GM12878 (cell line): ENCODE measurements around the gene FANK1. TPM values are rescaled to one million over a fixed set of nuclear protein-coding genes. Genes with fewer than 3 reads are reported as not detected.

ENCODE experiments used
- ATAC-seq: fragments of 200-7000 bp; cut with Tn5 transposase; 3 replicates; pipeline ENCODE4 v1.9.1; 2020; ENCODE audit warnings: mild to moderate bottlenecking, moderate library complexity
- BruUV-seq: library from RNA; stranded (reverse); fragments of 400-500 nt; replicated peaks from 2 replicates; lab custom pipeline; 2021; lab: Mats Ljungman, UMichigan
- CTCF ChIA-PET: fragments of 300-600 bp; sonication (Branson Sonifier 250); formaldehyde crosslinking; extraction: SDS; loops from one replicate; lab custom pipeline; 2021; ENCODE audit warnings: inconsistent platforms; lab: Yijun Ruan, JAX
- POLR2A ChIA-PET: fragments of 350-600 bp; formaldehyde crosslinking; extraction: SDS; loops from one replicate; lab custom pipeline; 2021; ENCODE audit warnings: inconsistent platforms; lab: Charles Lee
- RAD21 ChIA-PET: fragments of 300-600 bp; sonication (Branson Sonifier 250); formaldehyde crosslinking; loops from one replicate; lab custom pipeline; 2023; ENCODE audit warnings: antibody characterized with exemption; ENCODE audit not compliant: unreplicated experiment; lab: Charles Lee
- SMC1A ChIA-PET: fragments of 300-600 bp; sonication (Branson Sonifier 250); formaldehyde crosslinking; loops from one replicate; lab custom pipeline; 2023; ENCODE audit not compliant: unreplicated experiment, uncharacterized antibody; lab: Charles Lee
- DNase-seq: peaks from one replicate; pipeline ENCODE4 v3.0.0-alpha.2; 2011; ENCODE audit warnings: low read depth, low spot score
- FAIRE-seq: peaks from 3 replicates; lab custom pipeline; 2011; peaks lifted over from hg19 to GRCh38; lab: Jason Lieb, UNC
- H2AFZ ChIP-seq: 2 replicates; pipeline ENCODE4 v1.6.0; 2011; ENCODE audit warnings: low read depth, low read length, control low read depth; ENCODE audit not compliant: control insufficient read depth
- H3K27ac ChIP-seq: 2 replicates; pipeline ENCODE4 v1.5.1; 2011; ENCODE audit warnings: control low read depth; ENCODE audit not compliant: control insufficient read depth, insufficient read depth
- H3K27me3 ChIP-seq, 2 experiments: replicated peaks in 1 of 2; 2 replicates each; pipeline versions ENCODE4 v1.6.0 to v1.6.1; 2011; ENCODE audit warnings: low read length in 1 of 2; ENCODE audit not compliant: control insufficient read depth in 2 of 2, insufficient read depth in 2 of 2
- H3K36me3 ChIP-seq, 2 experiments: 2 replicates each; pipeline ENCODE4 v1.5.1; 2011; ENCODE audit warnings: low read length in 1 of 2; ENCODE audit not compliant: control insufficient read depth in 2 of 2, insufficient read depth in 2 of 2
- H3K4me1 ChIP-seq: 2 replicates; pipeline ENCODE4 v1.6.1; 2011; ENCODE audit warnings: mild to moderate bottlenecking, low read length, moderate library complexity, mixed read lengths; ENCODE audit not compliant: control insufficient read depth, insufficient read depth
- H3K4me2 ChIP-seq: 2 replicates; pipeline ENCODE4 v1.6.0; 2011; ENCODE audit warnings: control low read depth; ENCODE audit not compliant: control insufficient read depth, insufficient read depth
- H3K4me3 ChIP-seq: fragments of 200-600 bp; sonication (generic); 2 replicates; pipeline ENCODE4 v1.5.1; 2016
- H3K79me2 ChIP-seq: 2 replicates; pipeline ENCODE4 v1.6.0; 2011; ENCODE audit warnings: low read length; ENCODE audit not compliant: control insufficient read depth, insufficient read depth
- H3K9ac ChIP-seq: 2 replicates; pipeline ENCODE4 v1.8.0; 2011; ENCODE audit warnings: low read length, control low read depth, mixed read lengths; ENCODE audit not compliant: control insufficient read depth, insufficient read depth
- H3K9me3 ChIP-seq: replicated peaks from 3 replicates; pipeline ENCODE4 v1.5.1; 2011; ENCODE audit warnings: mild to moderate bottlenecking, low read length; ENCODE audit not compliant: control insufficient read depth, insufficient read depth
- H4K20me1 ChIP-seq: 2 replicates; pipeline ENCODE4 v1.6.0; 2011; ENCODE audit not compliant: control insufficient read depth, insufficient read depth
- IRF4 ChIP-seq: IDR thresholded peaks from 2 replicates; pipeline ENCODE4 v1.6.1; 2011; ENCODE audit warnings: low read depth, low read length
- NBN ChIP-seq: fragments of 450-650 bp; IDR thresholded peaks from 2 replicates; pipeline ENCODE4 v1.6.1; 2016
- NR2C2 ChIP-seq: IDR thresholded peaks from 2 replicates; pipeline ENCODE4 v1.6.1; 2011; ENCODE audit warnings: borderline replicate concordance, low read depth; ENCODE audit not compliant: control insufficient read depth, insufficient read length
- RBBP5 ChIP-seq: fragments of 200-600 bp; sonication (generic); conservative IDR thresholded peaks from 2 replicates; pipeline ENCODE4 v1.6.1; 2016
- RFX5 ChIP-seq: IDR thresholded peaks from 2 replicates; pipeline ENCODE4 v1.6.1; 2011; ENCODE audit warnings: low read depth, low read length, improper control_type of control experiment
- SMAD5 ChIP-seq: IDR thresholded peaks from 2 replicates; pipeline ENCODE4 v1.6.1; 2016; ENCODE audit warnings: antibody characterized with exemption, low read depth
- SMARCA5 ChIP-seq: fragments of 450-650 bp; IDR thresholded peaks from 2 replicates; pipeline ENCODE4 v1.6.1; 2017; ENCODE audit warnings: mild to moderate bottlenecking
- USF1 ChIP-seq: IDR thresholded peaks from 2 replicates; pipeline ENCODE4 v1.6.1; 2011; ENCODE audit warnings: borderline replicate concordance, low read depth, mild to moderate bottlenecking, moderate library complexity, mixed read lengths, low read length; ENCODE audit not compliant: insufficient read depth; ENCODE audit errors: extremely low read length
- USF2 ChIP-seq: IDR thresholded peaks from 2 replicates; pipeline ENCODE4 v1.6.1; 2011; ENCODE audit warnings: low read depth, low read length, improper control_type of control experiment, borderline replicate concordance
- WGBS: methylation state at CpG from one replicate; pipeline ENCODE4 v1.1.6; 2016; ENCODE audit warnings: low lambda C conversion rate; ENCODE audit not compliant: insufficient replicate concordance, insufficient coverage; ENCODE audit errors: missing lambda C conversion rate; 5-methylcytosine and 5-hydroxymethylcytosine counted together
- in situ Hi-C: fragments of 300-500 bp; cut with MboI; formaldehyde crosslinking; loops from 9 replicates; pipeline ENCODE4 v1.14.3; 2018; ENCODE audit warnings: mixed read lengths
- intact Hi-C: fragments of 100-400 bp; cut with micrococcal nuclease; formaldehyde crosslinking; loops from one replicate; pipeline ENCODE4 v1.14.2; 2022; ENCODE audit not compliant: unreplicated experiment
- polyA plus RNA-seq, 11 experiments: library from polyadenylated mRNA; depleted of rRNA in 4 of 11; unstranded in 6 of 11; stranded (reverse) in 5 of 11; fragments of >200 nt; fragmentation: Nextera tagmentation in 4 of 11; fragmentation: Illumina TruSeq in 1 of 11; extraction: Ambion mirVana in 4 of 11; extraction: Trizol in 1 of 11; gene quantifications; 1 replicate in 1 of 11; 2 replicates in 10 of 11; pipeline versions ENCODE4 v1.2.1 to v1.2.3, GENCODE V29; 2011 to 2016; ENCODE audit warnings: inconsistent platforms in 2 of 11, missing spikeins in 2 of 11, low read depth in 1 of 11
- small RNA-seq: library from RNA; depleted of rRNA; stranded (forward); fragments of <200 nt; gene quantifications from one replicate; pipeline ENCODE3, GENCODE V24; 2014
- total RNA-seq, 4 experiments: library from RNA; depleted of rRNA in 3 of 4; stranded (reverse); fragments of >200 nt in 3 of 4; fragmentation: Illumina TruSeq in 1 of 4; extraction: Trizol in 1 of 4; gene quantifications; 2 replicates each; pipeline versions ENCODE4 v1.2.1 to v1.2.3, GENCODE V29; 2013 to 2021

The FANK1 gene
- total and polyA plus RNA-seq, 10 of the 15 experiments (the other 5 are each of a cell fraction or from before 2014, with no cell fraction given): 0.07 to 0.16 (median 0.13) TPM; not detected in 6

GRCh38 chr10:126058104-126058503 is 161.7 kb downstream of the FANK1 start (continued):
- TF ChIP-seq NBN (no peak), USF1 (no peak), SMARCA5 (no peak), NR2C2 (no peak), IRF4 (no peak), RFX5 (no peak), USF2 (no peak)
- TF ChIP-seq, all 136 proteins: peak for 0

- Histone ChIP-seq H3K9me3 (no peaks in the 10 kb centered on the region), H2AFZ (no peak overlapping the region), H4K20me1 (no peaks in the 10 kb centered on the region), H3K27ac (no peak overlapping the region), H3K4me2 (no peak overlapping the region), H3K27me3 (no peaks in the 10 kb centered on the region)
- whole genome bisulfite sequencing: 32% methylated on average over 9 of the region's 9 CpGs
- ChIA-PET CTCF (no interaction called here), POLR2A (no interaction called here)
- no TSS peak for BruUV-seq
- FAIRE-seq: no peak
- no peak for DNase-seq
- TF ChIP-seq SMAD5 (no peak), RBBP5 (no peak)
- TF ChIP-seq, all 136 proteins: peak for 0
- H3K9ac ChIP-seq: no peak overlapping the region
- no peaks in the 10 kb centered on the region for H3K79me2 ChIP-seq
- intact Hi-C loops (no loop called here), in situ Hi-C loops (no loop called here)
- ATAC-seq: no peak
- no peaks in the 10 kb centered on the region for H3K36me3 ChIP-seq
- H3K4me3 ChIP-seq: no peak overlapping the region
- ChIA-PET SMC1A (no interaction called here), RAD21 (no interaction called here)
- no peaks in the 10 kb centered on the region for H3K4me1 ChIP-seq
These were observed 162.1 kb downstream of the FANK1 start for GRCh38 chr10:126058507-126058906.

Small RNAs within 50 kb of the gene (small RNA-seq; reads per million reads assigned to genes)
- gene GNG10P1 (not detected), gene RF00017 (not detected), gene RNU2-42P (not detected)

Other genes with a start within 250 kb of the FANK1 start
- not detected in 2 replicates for gene TEX36, start 213.4 kb upstream of the FANK1 start, total RNA-seq (2014; rRNA removed)
- not detected in 2 replicates for gene TEX36, start 213.4 kb upstream of the FANK1 start, total RNA-seq (2014; rRNA removed; fragmentation: Illumina TruSeq; extraction: Trizol)
- gene TEX36, start 213.4 kb upstream of the FANK1 start, total RNA-seq (2021): not detected in 2 replicates
- gene TEX36, start 213.4 kb upstream of the FANK1 start, polyA plus RNA-seq (2011; rRNA removed): not detected in 2 replicates
- gene TEX36, start 213.4 kb upstream of the FANK1 start, polyA plus RNA-seq (2014; fragmentation: Illumina TruSeq; extraction: Trizol): not detected in 2 replicates
- not detected for gene TEX36, start 213.4 kb upstream of the FANK1 start, polyA plus RNA-seq (2014; fragmentation: Nextera tagmentation; extraction: Ambion mirVana)
- not detected in 2 replicates for gene TEX36, start 213.4 kb upstream of the FANK1 start, polyA plus RNA-seq (2014; rRNA removed)
- gene TEX36, start 213.4 kb upstream of the FANK1 start, polyA plus RNA-seq (2016; fragmentation: Nextera tagmentation; extraction: Ambion mirVana): not detected
- gene EDRF1, start 176.9 kb upstream of the FANK1 start, total RNA-seq (2014; rRNA removed): 46.0 and 50.3 TPM in 2 replicates
- 41.6 and 43.9 TPM in 2 replicates for gene EDRF1, start 176.9 kb upstream of the FANK1 start, total RNA-seq (2014; rRNA removed; fragmentation: Illumina TruSeq; extraction: Trizol)
- gene EDRF1, start 176.9 kb upstream of the FANK1 start, total RNA-seq (2021): 32.3 and 38.7 TPM in 2 replicates
- 99.7 and 142 TPM in 2 replicates for gene EDRF1, start 176.9 kb upstream of the FANK1 start, polyA plus RNA-seq (2011; rRNA removed)
- gene EDRF1, start 176.9 kb upstream of the FANK1 start, polyA plus RNA-seq (2014; fragmentation: Illumina TruSeq; extraction: Trizol): 41.8 and 45.9 TPM in 2 replicates
- 10 to 100 TPM; 16.8 to 21.2 TPM for gene EDRF1, start 176.9 kb upstream of the FANK1 start, polyA plus RNA-seq (2014; fragmentation: Nextera tagmentation; extraction: Ambion mirVana)
- gene EDRF1, start 176.9 kb upstream of the FANK1 start, polyA plus RNA-seq (2014; rRNA removed): 45.0 and 49.3 TPM in 2 replicates
- 10 to 100 TPM; 37.3 to 46.7 TPM for gene EDRF1, start 176.9 kb upstream of the FANK1 start, polyA plus RNA-seq (2016; fragmentation: Nextera tagmentation; extraction: Ambion mirVana)
- gene MMP21, start 120.7 kb upstream of the FANK1 start, total RNA-seq (2014; rRNA removed): not detected in 2 replicates
- gene MMP21, start 120.7 kb upstream of the FANK1 start, total RNA-seq (2014; rRNA removed; fragmentation: Illumina TruSeq; extraction: Trizol): not detected in 2 replicates
- gene MMP21, start 120.7 kb upstream of the FANK1 start, total RNA-seq (2021): not detected in 2 replicates
- gene MMP21, start 120.7 kb upstream of the FANK1 start, polyA plus RNA-seq (2011; rRNA removed): not detected in 2 replicates
- gene MMP21, start 120.7 kb upstream of the FANK1 start, polyA plus RNA-seq (2014; fragmentation: Illumina TruSeq; extraction: Trizol): not detected in 2 replicates
- not detected for gene MMP21, start 120.7 kb upstream of the FANK1 start, polyA plus RNA-seq (2014; fragmentation: Nextera tagmentation; extraction: Ambion mirVana)
- gene MMP21, start 120.7 kb upstream of the FANK1 start, polyA plus RNA-seq (2014; rRNA removed): not detected in 2 replicates
- gene MMP21, start 120.7 kb upstream of the FANK1 start, polyA plus RNA-seq (2016; fragmentation: Nextera tagmentation; extraction: Ambion mirVana): under 1 TPM; 0.08 to 0.24 TPM
- gene UROS, start 73.3 kb upstream of the FANK1 start, total RNA-seq (2014; rRNA removed): 74.3 and 77.7 TPM in 2 replicates
- 60.6 and 62.0 TPM in 2 replicates for gene UROS, start 73.3 kb upstream of the FANK1 start, total RNA-seq (2014; rRNA removed; fragmentation: Illumina TruSeq; extraction: Trizol)
- 62.5 and 67.0 TPM in 2 replicates for gene UROS, start 73.3 kb upstream of the FANK1 start, total RNA-seq (2021)
- gene UROS, start 73.3 kb upstream of the FANK1 start, polyA plus RNA-seq (2011; rRNA removed): 29.5 and 44.6 TPM in 2 replicates
- gene UROS, start 73.3 kb upstream of the FANK1 start, polyA plus RNA-seq (2014; fragmentation: Illumina TruSeq; extraction: Trizol): 61.3 and 62.0 TPM in 2 replicates
- gene UROS, start 73.3 kb upstream of the FANK1 start, polyA plus RNA-seq (2014; fragmentation: Nextera tagmentation; extraction: Ambion mirVana): 10 to 100 TPM in 1 of 2 experiments, 1 to 10 TPM in 1; 4.3 to 13.6 TPM
- gene UROS, start 73.3 kb upstream of the FANK1 start, polyA plus RNA-seq (2014; rRNA removed): 67.9 and 71.2 TPM in 2 replicates
- gene UROS, start 73.3 kb upstream of the FANK1 start, polyA plus RNA-seq (2016; fragmentation: Nextera tagmentation; extraction: Ambion mirVana): 100 to 1,000 TPM; 103 to 112 TPM
- gene BCCIP, start 73.0 kb upstream of the FANK1 start, total RNA-seq (2014; rRNA removed): 61.2 and 64.0 TPM in 2 replicates
- gene BCCIP, start 73.0 kb upstream of the FANK1 start, total RNA-seq (2014; rRNA removed; fragmentation: Illumina TruSeq; extraction: Trizol): 116 and 119 TPM in 2 replicates
- 80.1 and 80.9 TPM in 2 replicates for gene BCCIP, start 73.0 kb upstream of the FANK1 start, total RNA-seq (2021)
- 88.7 and 136 TPM in 2 replicates for gene BCCIP, start 73.0 kb upstream of the FANK1 start, polyA plus RNA-seq (2011; rRNA removed)
- gene BCCIP, start 73.0 kb upstream of the FANK1 start, polyA plus RNA-seq (2014; fragmentation: Illumina TruSeq; extraction: Trizol): 136 and 153 TPM in 2 replicates
- 100 to 1,000 TPM; 150 to 158 TPM for gene BCCIP, start 73.0 kb upstream of the FANK1 start, polyA plus RNA-seq (2014; fragmentation: Nextera tagmentation; extraction: Ambion mirVana)
- 78.8 and 92.8 TPM in 2 replicates for gene BCCIP, start 73.0 kb upstream of the FANK1 start, polyA plus RNA-seq (2014; rRNA removed)
- 100 to 1,000 TPM; 218 to 225 TPM for gene BCCIP, start 73.0 kb upstream of the FANK1 start, polyA plus RNA-seq (2016; fragmentation: Nextera tagmentation; extraction: Ambion mirVana)
- gene DHX32, start 15.3 kb upstream of the FANK1 start, total RNA-seq (2014; rRNA removed): 16.7 TPM in 2 replicates
- gene DHX32, start 15.3 kb upstream of the FANK1 start, total RNA-seq (2014; rRNA removed; fragmentation: Illumina TruSeq; extraction: Trizol): 17.0 and 17.2 TPM in 2 replicates
- gene DHX32, start 15.3 kb upstream of the FANK1 start, total RNA-seq (2021): 19.8 and 21.4 TPM in 2 replicates
- gene DHX32, start 15.3 kb upstream of the FANK1 start, polyA plus RNA-seq (2011; rRNA removed): 10.4 and 13.3 TPM in 2 replicates
- gene DHX32, start 15.3 kb upstream of the FANK1 start, polyA plus RNA-seq (2014; fragmentation: Illumina TruSeq; extraction: Trizol): 15.1 and 18.9 TPM in 2 replicates
- gene DHX32, start 15.3 kb upstream of the FANK1 start, polyA plus RNA-seq (2014; fragmentation: Nextera tagmentation; extraction: Ambion mirVana): 1 to 10 TPM; 5.4 to 7.7 TPM
- 10.7 and 15.3 TPM in 2 replicates for gene DHX32, start 15.3 kb upstream of the FANK1 start, polyA plus RNA-seq (2014; rRNA removed)
- 10 to 100 TPM; 17.5 to 21.0 TPM for gene DHX32, start 15.3 kb upstream of the FANK1 start, polyA plus RNA-seq (2016; fragmentation: Nextera tagmentation; extraction: Ambion mirVana)